HL-60 (cell line): Measurements from ENCODE around the gene SMIM38.

Experiments used
- CTCF ChIP-seq: IDR thresholded peaks from one replicate; pipeline ENCODE4 v1.5.1; 2011; ENCODE audit warnings: low read length, control low read depth, inconsistent platforms; ENCODE audit not compliant: insufficient read depth
- POLR2AphosphoS5 ChIP-seq: IDR thresholded peaks from 2 replicates; pipeline ENCODE4 v1.6.1; 2012; ENCODE audit warnings: low read depth
- REST ChIP-seq: IDR thresholded peaks from 2 replicates; pipeline ENCODE4 v1.6.1; 2012; ENCODE audit warnings: low read depth; ENCODE audit not compliant: insufficient replicate concordance
- SPI1 ChIP-seq: IDR thresholded peaks from 2 replicates; pipeline ENCODE4 v1.6.1; 2012; ENCODE audit warnings: low read depth, mild to moderate bottlenecking, borderline replicate concordance

GRCh38 chr11:69204941-69205742, 49.4 kb downstream of the SMIM38 start:
- TF ChIP-seq CTCF (no peak), REST (no peak), SPI1 (no peak), POLR2AphosphoS5 (no peak)
